Measurements from ENCODE around the gene SP5.
A peak's percentile ranks its signal among the peaks of the same experiment; 100 is the strongest.

GRCh38 chr2:170715062-170715931 lies at the start of gene SP5:
- TF ChIP-seq ZNF232 (CRISPR knock-in tag; IDR thresholded peaks at IDR 0.05) (no peak), JUN (CRISPR knock-in tag; IDR thresholded peaks at IDR 0.05) (no peak), CTCF (IDR thresholded peaks at IDR 0.05) (no peak), E2F5 (CRISPR knock-in tag; IDR thresholded peaks at IDR 0.05) (peak; percentile 85; the same call in 1 of the 2 replicates)
- TF ChIP-seq, protein P1, sequence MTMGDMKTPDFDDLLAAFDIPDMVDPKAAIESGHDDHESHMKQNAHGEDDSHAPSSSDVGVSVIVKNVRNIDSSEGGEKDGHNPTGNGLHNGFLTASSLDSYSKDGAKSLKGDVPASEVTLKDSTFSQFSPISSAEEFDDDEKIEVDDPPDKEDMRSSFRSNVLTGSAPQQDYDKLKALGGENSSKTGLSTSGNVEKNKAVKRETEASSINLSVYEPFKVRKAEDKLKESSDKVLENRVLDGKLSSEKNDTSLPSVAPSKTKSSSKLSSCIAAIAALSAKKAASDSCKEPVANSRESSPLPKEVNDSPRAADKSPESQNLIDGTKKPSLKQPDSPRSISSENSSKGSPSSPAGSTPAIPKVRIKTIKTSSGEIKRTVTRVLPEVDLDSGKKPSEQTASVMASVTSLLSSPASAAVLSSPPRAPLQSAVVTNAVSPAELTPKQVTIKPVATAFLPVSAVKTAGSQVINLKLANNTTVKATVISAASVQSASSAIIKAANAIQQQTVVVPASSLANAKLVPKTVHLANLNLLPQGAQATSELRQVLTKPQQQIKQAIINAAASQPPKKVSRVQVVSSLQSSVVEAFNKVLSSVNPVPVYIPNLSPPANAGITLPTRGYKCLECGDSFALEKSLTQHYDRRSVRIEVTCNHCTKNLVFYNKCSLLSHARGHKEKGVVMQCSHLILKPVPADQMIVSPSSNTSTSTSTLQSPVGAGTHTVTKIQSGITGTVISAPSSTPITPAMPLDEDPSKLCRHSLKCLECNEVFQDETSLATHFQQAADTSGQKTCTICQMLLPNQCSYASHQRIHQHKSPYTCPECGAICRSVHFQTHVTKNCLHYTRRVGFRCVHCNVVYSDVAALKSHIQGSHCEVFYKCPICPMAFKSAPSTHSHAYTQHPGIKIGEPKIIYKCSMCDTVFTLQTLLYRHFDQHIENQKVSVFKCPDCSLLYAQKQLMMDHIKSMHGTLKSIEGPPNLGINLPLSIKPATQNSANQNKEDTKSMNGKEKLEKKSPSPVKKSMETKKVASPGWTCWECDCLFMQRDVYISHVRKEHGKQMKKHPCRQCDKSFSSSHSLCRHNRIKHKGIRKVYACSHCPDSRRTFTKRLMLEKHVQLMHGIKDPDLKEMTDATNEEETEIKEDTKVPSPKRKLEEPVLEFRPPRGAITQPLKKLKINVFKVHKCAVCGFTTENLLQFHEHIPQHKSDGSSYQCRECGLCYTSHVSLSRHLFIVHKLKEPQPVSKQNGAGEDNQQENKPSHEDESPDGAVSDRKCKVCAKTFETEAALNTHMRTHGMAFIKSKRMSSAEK (CRISPR knock-in tag; IDR thresholded peaks at IDR 0.05; ENCODE audit: borderline replicate concordance), result no peak
- TF ChIP-seq, protein P2, sequence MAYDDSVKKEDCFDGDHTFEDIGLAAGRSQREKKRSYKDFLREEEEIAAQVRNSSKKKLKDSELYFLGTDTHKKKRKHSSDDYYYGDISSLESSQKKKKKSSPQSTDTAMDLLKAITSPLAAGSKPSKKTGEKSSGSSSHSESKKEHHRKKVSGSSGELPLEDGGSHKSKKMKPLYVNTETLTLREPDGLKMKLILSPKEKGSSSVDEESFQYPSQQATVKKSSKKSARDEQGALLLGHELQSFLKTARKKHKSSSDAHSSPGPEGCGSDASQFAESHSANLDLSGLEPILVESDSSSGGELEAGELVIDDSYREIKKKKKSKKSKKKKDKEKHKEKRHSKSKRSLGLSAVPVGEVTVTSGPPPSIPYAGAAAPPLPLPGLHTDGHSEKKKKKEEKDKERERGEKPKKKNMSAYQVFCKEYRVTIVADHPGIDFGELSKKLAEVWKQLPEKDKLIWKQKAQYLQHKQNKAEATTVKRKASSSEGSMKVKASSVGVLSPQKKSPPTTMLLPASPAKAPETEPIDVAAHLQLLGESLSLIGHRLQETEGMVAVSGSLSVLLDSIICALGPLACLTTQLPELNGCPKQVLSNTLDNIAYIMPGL (CRISPR knock-in tag; IDR thresholded peaks at IDR 0.05), result peak; percentile 47; the same call in 1 of the 2 replicates

All from WTC11 (cell line).